ENCODE data around the gene RTCA.

DNA sequence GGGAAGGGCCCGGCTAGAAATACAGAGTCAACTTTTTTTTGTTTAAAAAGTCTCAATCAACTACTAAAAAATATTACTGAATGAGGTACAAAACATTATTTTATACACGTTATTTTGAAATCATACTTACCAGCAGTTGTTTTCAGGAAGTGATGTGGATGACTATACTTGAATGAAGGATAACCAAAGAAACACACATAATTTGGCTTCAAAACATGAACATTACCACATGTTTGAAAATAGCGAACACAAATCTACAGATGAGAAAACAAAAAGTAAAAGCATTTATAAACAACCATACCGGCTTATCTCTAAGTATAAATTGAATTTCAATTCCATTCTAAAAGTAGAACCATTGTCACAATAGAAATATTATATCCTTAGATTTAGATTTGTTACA is 25.4 kb upstream of the RTCA start:
- TF ChIP-seq, protein P1, sequence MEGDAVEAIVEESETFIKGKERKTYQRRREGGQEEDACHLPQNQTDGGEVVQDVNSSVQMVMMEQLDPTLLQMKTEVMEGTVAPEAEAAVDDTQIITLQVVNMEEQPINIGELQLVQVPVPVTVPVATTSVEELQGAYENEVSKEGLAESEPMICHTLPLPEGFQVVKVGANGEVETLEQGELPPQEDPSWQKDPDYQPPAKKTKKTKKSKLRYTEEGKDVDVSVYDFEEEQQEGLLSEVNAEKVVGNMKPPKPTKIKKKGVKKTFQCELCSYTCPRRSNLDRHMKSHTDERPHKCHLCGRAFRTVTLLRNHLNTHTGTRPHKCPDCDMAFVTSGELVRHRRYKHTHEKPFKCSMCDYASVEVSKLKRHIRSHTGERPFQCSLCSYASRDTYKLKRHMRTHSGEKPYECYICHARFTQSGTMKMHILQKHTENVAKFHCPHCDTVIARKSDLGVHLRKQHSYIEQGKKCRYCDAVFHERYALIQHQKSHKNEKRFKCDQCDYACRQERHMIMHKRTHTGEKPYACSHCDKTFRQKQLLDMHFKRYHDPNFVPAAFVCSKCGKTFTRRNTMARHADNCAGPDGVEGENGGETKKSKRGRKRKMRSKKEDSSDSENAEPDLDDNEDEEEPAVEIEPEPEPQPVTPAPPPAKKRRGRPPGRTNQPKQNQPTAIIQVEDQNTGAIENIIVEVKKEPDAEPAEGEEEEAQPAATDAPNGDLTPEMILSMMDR (IDR thresholded peaks at IDR 0.05), result no peak
- no peak for TF ChIP-seq POLR2A (IDR thresholded peaks at IDR 0.05)
